Neural cell (in vitro differentiated cells): ENCODE measurements around the gene CEACAM7.

Source experiments
- EP300 ChIP-seq: fragments of 450-650 bp; conservative IDR thresholded peaks from 2 replicates; pipeline ENCODE4 v1.6.1; 2014; ENCODE audit warnings: antibody characterized with exemption, mild to moderate bottlenecking, moderate library complexity; ENCODE audit not compliant: poor library complexity, severe bottlenecking
- EZH2 ChIP-seq: fragments of 200-600, 300-800 bp; shearing (Covaris generic), sonication (generic); IDR thresholded peaks from 2 replicates; pipeline ENCODE4 v1.6.1; 2014; ENCODE audit warnings: antibody characterized with exemption, low read length, borderline replicate concordance, mild to moderate bottlenecking; ENCODE audit not compliant: insufficient read depth, poor library complexity, severe bottlenecking
- MXI1 ChIP-seq: fragments of 450-650 bp; conservative IDR thresholded peaks from 2 replicates; pipeline ENCODE4 v1.6.1; 2014; ENCODE audit warnings: antibody characterized with exemption, mild to moderate bottlenecking; ENCODE audit not compliant: poor library complexity, severe bottlenecking
- SMC3 ChIP-seq: fragments of 450-650 bp; conservative IDR thresholded peaks from 2 replicates; pipeline ENCODE4 v1.6.1; 2014; ENCODE audit warnings: antibody characterized with exemption, mild to moderate bottlenecking, moderate library complexity; ENCODE audit not compliant: poor library complexity
- TAF1 ChIP-seq: IDR thresholded peaks from 2 replicates; pipeline ENCODE4 v1.6.1; 2012; ENCODE audit warnings: low read depth
- TF ChIP-seq, protein P1 (sequence below): fragments of 450-650 bp; IDR thresholded peaks from 2 replicates; pipeline ENCODE4 v1.5.1; 2014; ENCODE audit warnings: antibody characterized with exemption, mild to moderate bottlenecking, moderate library complexity; ENCODE audit not compliant: poor library complexity, severe bottlenecking

- TF ChIP-seq EP300 (no peak), SMC3 (no peak), EZH2 (no peak), MXI1 (no peak), TAF1 (no peak)
- TF ChIP-seq, protein P1, sequence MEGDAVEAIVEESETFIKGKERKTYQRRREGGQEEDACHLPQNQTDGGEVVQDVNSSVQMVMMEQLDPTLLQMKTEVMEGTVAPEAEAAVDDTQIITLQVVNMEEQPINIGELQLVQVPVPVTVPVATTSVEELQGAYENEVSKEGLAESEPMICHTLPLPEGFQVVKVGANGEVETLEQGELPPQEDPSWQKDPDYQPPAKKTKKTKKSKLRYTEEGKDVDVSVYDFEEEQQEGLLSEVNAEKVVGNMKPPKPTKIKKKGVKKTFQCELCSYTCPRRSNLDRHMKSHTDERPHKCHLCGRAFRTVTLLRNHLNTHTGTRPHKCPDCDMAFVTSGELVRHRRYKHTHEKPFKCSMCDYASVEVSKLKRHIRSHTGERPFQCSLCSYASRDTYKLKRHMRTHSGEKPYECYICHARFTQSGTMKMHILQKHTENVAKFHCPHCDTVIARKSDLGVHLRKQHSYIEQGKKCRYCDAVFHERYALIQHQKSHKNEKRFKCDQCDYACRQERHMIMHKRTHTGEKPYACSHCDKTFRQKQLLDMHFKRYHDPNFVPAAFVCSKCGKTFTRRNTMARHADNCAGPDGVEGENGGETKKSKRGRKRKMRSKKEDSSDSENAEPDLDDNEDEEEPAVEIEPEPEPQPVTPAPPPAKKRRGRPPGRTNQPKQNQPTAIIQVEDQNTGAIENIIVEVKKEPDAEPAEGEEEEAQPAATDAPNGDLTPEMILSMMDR: no peak
Observed at GRCh38 chr19:41638641-41639081, 49.4 kb downstream of the CEACAM7 start.
